Kidney epithelial cell (primary cell): ENCODE results near the gene PTPN11. TPM values are rescaled to one million over a fixed set of nuclear protein-coding genes. Genes with fewer than 3 reads are reported as not detected.
"Not testable (repeated sequence)": the region's sequence is repeated elsewhere in the genome, so short reads cannot be mapped to it uniquely, and the experiment has no call there.

Experiments used
- DNase-seq: peaks from one replicate; pipeline ENCODE4 v3.0.0-alpha.2; 2010; ENCODE audit warnings: low read depth
- H3K27me3 ChIP-seq: 2 replicates; pipeline ENCODE4 v1.6.0; 2011; ENCODE audit warnings: low read length; ENCODE audit not compliant: control insufficient read depth, insufficient read depth
- H3K36me3 ChIP-seq: 2 replicates; pipeline ENCODE4 v1.5.1; 2011; ENCODE audit warnings: low read length; ENCODE audit not compliant: control insufficient read depth, insufficient read depth
- H3K4me3 ChIP-seq: 2 replicates; pipeline ENCODE4 v1.5.1; 2011; ENCODE audit warnings: low read depth, mild to moderate bottlenecking, control low read depth, low read length
- CTCF ChIP-seq: IDR thresholded peaks from 2 replicates; pipeline ENCODE4 v1.5.1; 2011; ENCODE audit warnings: mild to moderate bottlenecking, moderate library complexity, low read length, control low read depth, inconsistent platforms; ENCODE audit not compliant: insufficient read depth, poor library complexity, severe bottlenecking
- total RNA-seq: library from RNA; depleted of rRNA; stranded (reverse); fragments of >200 nt; gene quantifications from 2 replicates; pipeline ENCODE4 v1.2.3, GENCODE V29; 2015

The PTPN11 gene
- total RNA-seq, 1 donor from 2014 or later: 91.1 TPM

- no peak for DNase-seq
- H3K36me3 ChIP-seq: no peaks in the 10 kb centered on the region
- no peak overlapping the region for H3K4me3 ChIP-seq
- TF ChIP-seq CTCF: no peak
- no peaks in the 10 kb centered on the region for H3K27me3 ChIP-seq
These were observed 97.1 kb downstream of the PTPN11 start for GRCh38 chr12:112515868-112516267.

- DNase-seq: no peak
- H3K4me3 ChIP-seq: no peak overlapping the region
- no peak for TF ChIP-seq CTCF
- H3K27me3 ChIP-seq: no peaks in the 10 kb centered on the region
- no peaks in the 10 kb centered on the region for H3K36me3 ChIP-seq
These were observed 99.1 kb downstream of the PTPN11 start for GRCh38 chr12:112517730-112518364.

GRCh38 chr12:112518365-112518735 is 99.6 kb downstream of the PTPN11 start:
- Histone ChIP-seq H3K36me3 (no peaks in the 10 kb centered on the region), H3K4me3 (no peak overlapping the region), H3K27me3 (no peaks in the 10 kb centered on the region)
- no peak for DNase-seq
- no peak for TF ChIP-seq CTCF

GRCh38 chr12:112519841-112520340 is 101.1 kb downstream of the PTPN11 start:
- DNase-seq, H3K27me3 ChIP-seq, H3K4me3 ChIP-seq, H3K36me3 ChIP-seq: not testable (repeated sequence)

- TF ChIP-seq CTCF: no peak
- no peaks in the 10 kb centered on the region for H3K27me3 ChIP-seq
- no peaks in the 10 kb centered on the region for H3K36me3 ChIP-seq
- H3K4me3 ChIP-seq: no peak overlapping the region
- no peak for DNase-seq
These were observed 105.1 kb downstream of the PTPN11 start for GRCh38 chr12:112523856-112524255.

GRCh38 chr12:112524269-112524668 is 105.5 kb downstream of the PTPN11 start:
- DNase-seq: no peak
- Histone ChIP-seq H3K4me3 (no peak overlapping the region), H3K27me3 (no peaks in the 10 kb centered on the region), H3K36me3 (no peaks in the 10 kb centered on the region)
- no peak for TF ChIP-seq CTCF
